ENCODE data around the gene CD247. TPM values are rescaled to one million over a fixed set of nuclear protein-coding genes. Genes with fewer than 3 reads are reported as not detected.
A peak's percentile ranks its signal among the peaks of the same experiment; 100 is the strongest.

CD247 gene
- total RNA-seq, 3 donors from 2014 or later = 4.6 to 6.1 (median 4.6) TPM

DNA sequence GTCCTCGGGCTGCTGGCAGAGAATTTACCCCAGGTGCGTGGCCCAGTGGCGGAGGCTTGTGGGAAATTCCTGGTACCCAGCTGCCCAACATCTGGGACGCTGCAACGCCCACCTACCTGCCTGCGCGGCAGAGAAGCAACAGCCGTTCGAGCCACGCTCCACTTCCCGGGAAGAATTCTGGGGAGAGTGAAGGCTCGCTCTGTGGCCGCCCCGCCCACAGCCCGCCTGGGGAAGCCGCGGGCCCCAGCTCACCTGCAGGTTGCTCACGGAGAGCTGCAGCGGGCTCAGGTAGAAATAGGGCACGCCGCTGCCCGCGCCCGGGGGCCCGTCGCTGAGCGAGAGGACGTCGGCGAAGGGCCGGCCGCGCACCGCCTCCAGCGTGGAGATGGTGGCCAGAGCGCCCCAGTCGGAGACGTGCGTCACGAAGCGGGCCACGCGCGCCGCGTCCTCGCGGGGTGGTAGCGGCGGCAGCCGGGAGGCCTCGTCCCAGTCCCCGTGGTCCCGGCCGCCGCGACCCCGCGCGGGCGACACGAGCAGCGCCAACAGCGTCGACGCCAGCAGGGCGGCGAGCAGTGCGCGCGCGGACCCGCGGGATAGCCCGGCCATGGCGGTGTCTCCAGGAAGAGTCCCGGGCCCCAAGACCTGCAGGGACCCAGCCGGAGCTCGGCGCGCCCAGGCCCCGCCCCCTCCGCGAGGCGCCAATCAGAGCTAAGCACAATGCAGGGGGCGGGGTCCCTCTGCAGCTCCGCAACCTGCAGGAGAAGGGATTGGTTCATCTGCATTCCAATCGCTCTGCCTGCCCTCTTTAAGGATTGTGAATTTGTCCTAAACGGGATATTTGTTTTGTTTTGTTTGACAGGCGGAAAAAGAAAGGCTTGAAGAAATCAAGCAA lies 35.1 kb upstream of the CD247 start, which contains the start of gene CREG1:
Gene CREG1 (minus strand): TSS at position 627 of the 892 bp plus-strand sequence.
- TF ChIP-seq, protein P1, sequence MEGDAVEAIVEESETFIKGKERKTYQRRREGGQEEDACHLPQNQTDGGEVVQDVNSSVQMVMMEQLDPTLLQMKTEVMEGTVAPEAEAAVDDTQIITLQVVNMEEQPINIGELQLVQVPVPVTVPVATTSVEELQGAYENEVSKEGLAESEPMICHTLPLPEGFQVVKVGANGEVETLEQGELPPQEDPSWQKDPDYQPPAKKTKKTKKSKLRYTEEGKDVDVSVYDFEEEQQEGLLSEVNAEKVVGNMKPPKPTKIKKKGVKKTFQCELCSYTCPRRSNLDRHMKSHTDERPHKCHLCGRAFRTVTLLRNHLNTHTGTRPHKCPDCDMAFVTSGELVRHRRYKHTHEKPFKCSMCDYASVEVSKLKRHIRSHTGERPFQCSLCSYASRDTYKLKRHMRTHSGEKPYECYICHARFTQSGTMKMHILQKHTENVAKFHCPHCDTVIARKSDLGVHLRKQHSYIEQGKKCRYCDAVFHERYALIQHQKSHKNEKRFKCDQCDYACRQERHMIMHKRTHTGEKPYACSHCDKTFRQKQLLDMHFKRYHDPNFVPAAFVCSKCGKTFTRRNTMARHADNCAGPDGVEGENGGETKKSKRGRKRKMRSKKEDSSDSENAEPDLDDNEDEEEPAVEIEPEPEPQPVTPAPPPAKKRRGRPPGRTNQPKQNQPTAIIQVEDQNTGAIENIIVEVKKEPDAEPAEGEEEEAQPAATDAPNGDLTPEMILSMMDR (IDR thresholded peaks at IDR 0.05) = no peak
- DNase-seq (peak; percentile 96 to 97 (median 96)), ATAC-seq (peak; percentile 99)
- H3K4me1 ChIP-seq (ENCODE audit: low read depth) = peaks cover 6% of the 10 kb centered on the region
- H3K4me3 ChIP-seq = peak within 1 kb of the TSS; percentile 51
- no peaks in the 10 kb centered on the region for H3K36me3 ChIP-seq (ENCODE audit: low read depth)
- intact Hi-C loops (cut with DNase I, micrococcal nuclease) = no loop called here
- no peaks in the 10 kb centered on the region for H3K9me3 ChIP-seq

DNA sequence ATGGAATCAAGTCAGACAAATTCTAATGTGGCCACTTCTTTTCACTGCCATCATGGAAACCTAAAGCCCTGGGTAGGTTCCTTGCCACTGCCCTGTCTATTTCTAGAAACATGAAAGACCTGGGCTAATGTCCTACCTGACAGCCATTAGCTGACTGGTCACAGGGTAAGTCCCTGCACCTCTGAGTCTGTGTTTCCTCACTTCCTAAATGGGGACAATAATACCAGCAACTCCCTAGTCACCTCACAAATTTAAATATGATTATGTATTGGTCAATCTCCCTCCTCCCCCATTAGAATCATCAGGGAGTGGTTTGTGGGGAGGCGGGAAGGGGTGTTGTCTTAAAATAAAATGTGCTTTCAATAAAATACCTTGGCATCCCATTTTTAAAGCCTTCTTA lies 33.0 kb upstream of the CD247 start:
- Histone ChIP-seq H3K4me1 (ENCODE audit: low read depth) (peaks cover 6% of the 10 kb centered on the region), H3K36me3 (ENCODE audit: low read depth) (no peaks in the 10 kb centered on the region), H3K4me3 (no peak overlapping the region), H3K9me3 (no peaks in the 10 kb centered on the region)
- DNase-seq (no peak), ATAC-seq (no peak)
- TF ChIP-seq, protein P1 (IDR thresholded peaks at IDR 0.05) = no peak
- intact Hi-C loops (cut with DNase I, micrococcal nuclease) = no loop called here

DNA sequence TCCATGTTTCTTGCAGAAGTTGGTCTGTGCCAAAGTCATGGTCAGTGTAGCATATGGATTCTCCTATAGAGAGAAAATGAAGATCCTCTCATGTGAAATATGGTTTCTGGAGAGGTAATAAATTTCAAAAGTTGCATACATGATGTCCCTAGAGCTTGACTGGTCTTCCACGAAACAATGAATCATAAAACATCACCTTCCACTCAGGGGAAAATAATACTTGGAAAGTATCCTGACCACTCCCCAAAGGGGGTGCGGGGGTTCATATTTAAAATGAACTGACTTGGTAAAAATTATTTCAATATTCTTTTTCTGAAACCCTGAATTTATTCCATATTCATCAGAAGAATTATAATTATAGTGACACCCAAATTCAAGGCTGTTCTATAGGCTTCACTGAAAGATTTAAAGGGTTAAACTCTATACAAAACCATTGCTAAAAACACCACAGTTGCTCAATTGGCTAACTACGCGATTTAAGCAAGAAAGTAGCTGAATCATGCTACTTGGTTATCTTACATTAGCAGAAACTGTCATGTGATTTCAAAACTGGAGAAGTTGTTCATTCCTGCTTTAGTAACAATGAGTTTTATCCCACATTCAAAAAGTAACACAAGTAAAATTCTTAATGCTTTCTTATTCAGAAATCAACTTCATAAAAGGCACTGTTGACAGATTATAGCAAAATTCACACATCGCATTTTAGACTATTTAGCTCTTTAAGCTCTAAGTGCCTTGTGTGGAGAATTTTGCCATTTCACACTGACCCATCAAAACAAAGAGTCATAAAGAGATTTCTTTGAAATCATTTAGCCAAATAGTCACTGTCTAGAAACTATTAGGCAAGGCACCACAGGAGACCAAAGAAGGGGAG lies 30.0 kb upstream of the CD247 start:
- no peak overlapping the region for H3K4me3 ChIP-seq
- no peak for DNase-seq
- H3K4me1 ChIP-seq (ENCODE audit: low read depth) = peaks cover 10% of the 10 kb centered on the region
- TF ChIP-seq, protein P1 (IDR thresholded peaks at IDR 0.05) = no peak
- no peaks in the 10 kb centered on the region for H3K36me3 ChIP-seq (ENCODE audit: low read depth)
- H3K9me3 ChIP-seq = no peaks in the 10 kb centered on the region
- ATAC-seq = no peak
- intact Hi-C loops (cut with DNase I, micrococcal nuclease) = no loop called here

DNA sequence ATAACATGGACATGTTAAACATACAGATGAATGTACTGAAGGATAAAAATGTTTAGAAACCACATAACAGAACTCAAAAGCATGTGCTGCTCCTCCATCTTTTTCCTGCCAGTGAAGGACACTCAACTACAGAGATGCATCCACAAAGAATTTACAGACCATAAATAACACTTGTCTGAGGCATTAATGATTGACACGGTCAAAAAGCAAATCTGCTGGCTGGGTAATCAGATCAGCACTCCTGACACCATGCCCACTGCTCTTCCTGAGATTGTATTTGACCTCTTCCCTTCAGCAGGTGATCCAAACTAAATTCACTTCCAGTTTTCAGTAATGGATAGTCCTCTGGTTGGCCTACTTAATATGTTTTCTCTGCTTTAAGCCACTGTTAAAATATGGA lies 28.6 kb upstream of the CD247 start:
- TF ChIP-seq, protein P1 (IDR thresholded peaks at IDR 0.05) = no peak
- no peak overlapping the region for H3K4me3 ChIP-seq
- DNase-seq (no peak), ATAC-seq (no peak)
- no peaks in the 10 kb centered on the region for H3K36me3 ChIP-seq (ENCODE audit: low read depth)
- peaks cover 4% of the 10 kb centered on the region for H3K4me1 ChIP-seq (ENCODE audit: low read depth)
- no peaks in the 10 kb centered on the region for H3K9me3 ChIP-seq
- intact Hi-C loops (cut with DNase I, micrococcal nuclease) = no loop called here

DNA sequence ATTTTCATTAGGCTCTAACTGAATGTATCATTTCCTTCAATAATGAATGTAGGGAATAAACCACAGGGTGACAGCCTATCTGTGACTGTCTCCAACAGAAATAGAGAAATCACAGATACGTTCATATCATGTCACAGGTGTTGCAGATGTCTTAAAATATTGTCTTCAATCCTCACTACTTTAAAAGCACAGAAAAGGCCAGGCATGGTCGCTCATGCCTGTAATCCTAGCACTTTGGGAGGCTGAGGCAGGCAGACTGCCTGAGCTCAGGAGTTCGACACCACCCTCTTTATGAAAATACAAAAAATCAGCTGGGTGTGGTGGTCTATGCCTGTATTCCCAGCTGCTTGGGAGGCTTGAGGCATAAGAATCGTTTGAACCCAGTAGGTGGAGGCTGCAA lies 27.0 kb upstream of the CD247 start:
- H3K4me1 ChIP-seq (ENCODE audit: low read depth) = peaks cover 4% of the 10 kb centered on the region

More for the DNA sequence above, 27.0 kb upstream of the CD247 start:
- no peaks in the 10 kb centered on the region for H3K36me3 ChIP-seq (ENCODE audit: low read depth)
- ATAC-seq = no peak
- TF ChIP-seq, protein P1 (IDR thresholded peaks at IDR 0.05) = no peak
- DNase-seq = no peak
- no peaks in the 10 kb centered on the region for H3K9me3 ChIP-seq
- H3K4me3 ChIP-seq = no peak overlapping the region
- intact Hi-C loops (cut with DNase I, micrococcal nuclease) = no loop called here
